Urothelium cell line (cell line): ENCODE measurements around the gene FANCI.

ENCODE experiments used
- DNase-seq: peaks from one replicate; pipeline ENCODE4 v3.0.0; 2011; ENCODE audit warnings: low spot score, mixed read lengths
- FAIRE-seq: peaks from 2 replicates; lab custom pipeline; 2011; peaks lifted over from hg19 to GRCh38; lab: Jason Lieb, UNC

Gene FANCI

DNA sequence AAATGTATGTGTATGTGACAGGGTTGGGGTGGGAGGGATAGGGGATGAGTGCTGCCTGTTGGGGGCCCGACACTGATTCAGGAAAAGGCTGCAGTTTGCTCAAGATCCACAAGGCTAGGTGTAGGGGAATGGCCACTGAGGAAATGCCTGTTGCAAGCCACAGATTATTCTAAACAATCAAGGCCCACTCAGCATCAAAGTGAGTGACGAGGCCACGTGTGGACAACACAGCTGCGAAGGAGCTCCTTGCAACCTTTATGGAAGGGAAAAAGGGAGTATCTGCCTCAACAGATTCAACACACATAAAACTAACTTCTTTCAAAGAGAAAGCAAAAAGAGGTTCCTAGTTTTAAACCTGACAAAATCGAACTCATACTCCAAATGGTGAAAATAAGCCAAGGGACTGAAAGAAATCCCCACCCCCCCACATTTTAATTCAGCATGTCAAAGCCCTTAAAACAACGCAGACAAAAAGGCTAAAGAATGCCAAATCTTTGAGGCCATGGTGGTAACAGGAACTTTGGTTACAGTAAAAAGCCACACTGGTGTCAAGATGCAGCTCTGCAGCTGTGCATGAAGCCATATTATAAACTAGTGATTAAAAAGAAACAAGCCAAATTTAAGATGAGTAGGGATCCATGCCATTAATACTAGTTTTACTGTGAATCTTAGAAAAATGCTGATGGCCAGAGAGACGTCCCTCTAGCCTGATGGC is 87.3 kb downstream of the FANCI start:
- no peak for FAIRE-seq
- DNase-seq, result no peak

DNA sequence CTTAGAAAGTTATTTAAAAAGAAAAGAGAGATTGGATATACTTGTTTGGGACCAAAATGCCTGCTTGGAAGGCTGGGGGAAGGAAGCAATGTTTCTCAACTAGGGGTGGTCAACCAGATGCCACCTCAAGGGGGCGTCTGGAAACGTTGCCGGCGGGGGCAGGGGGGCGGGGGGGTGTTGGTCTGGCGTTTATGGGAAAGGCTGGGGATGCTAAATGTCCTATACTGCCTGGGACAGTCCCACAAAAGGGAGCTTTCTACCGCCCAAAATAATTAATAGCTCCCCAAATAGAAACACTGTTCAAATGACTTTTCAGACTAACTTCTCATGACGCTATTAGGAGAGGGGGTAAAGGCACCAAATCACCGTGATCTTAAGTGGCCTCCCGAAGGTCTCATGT is 88.7 kb downstream of the FANCI start:
- DNase-seq (peak; percentile 64), FAIRE-seq (no peak)

DNA sequence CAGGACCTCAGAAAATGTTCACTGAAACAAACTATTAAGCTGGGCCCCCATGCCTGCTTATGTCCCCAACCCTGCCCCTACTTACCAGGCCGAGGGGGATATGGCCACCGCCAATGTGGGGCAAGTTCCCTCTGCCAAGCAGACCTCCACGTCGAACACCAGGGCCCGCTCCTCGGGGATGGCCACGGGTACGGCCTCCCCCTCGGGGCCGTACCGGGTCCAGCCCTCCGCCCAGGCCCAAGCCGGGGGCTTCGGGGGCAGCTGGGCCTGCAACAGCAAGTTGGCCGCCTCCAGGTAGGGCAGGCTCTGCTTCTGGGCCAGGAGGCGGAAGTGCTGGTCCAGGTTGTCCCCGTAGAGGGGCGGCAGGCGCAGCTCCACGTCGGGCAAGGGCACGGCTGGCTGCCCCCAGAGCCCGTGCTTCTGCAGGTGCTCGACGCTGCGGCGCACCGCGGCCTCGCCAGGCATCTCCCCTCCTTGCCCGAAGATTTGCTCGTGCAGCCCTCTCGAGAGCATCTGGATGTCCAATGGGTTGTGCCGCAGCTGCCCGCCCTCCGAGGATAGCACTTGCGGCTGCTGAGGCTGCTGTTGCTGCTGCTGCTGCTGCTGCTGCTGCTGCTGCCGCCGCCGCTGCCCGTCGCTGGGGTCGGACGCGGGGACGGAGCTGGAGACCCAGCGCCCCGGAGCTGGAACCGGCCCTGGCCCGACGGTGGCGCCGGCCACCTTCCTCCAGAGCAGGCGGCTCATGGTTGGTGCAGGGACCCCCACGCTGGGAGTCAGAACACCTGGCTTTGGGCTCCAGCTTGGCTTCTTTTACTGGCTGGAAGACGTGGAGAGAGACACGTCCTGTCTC is 89.5 kb downstream of the FANCI start:
- FAIRE-seq (no peak), DNase-seq (no peak)

DNA sequence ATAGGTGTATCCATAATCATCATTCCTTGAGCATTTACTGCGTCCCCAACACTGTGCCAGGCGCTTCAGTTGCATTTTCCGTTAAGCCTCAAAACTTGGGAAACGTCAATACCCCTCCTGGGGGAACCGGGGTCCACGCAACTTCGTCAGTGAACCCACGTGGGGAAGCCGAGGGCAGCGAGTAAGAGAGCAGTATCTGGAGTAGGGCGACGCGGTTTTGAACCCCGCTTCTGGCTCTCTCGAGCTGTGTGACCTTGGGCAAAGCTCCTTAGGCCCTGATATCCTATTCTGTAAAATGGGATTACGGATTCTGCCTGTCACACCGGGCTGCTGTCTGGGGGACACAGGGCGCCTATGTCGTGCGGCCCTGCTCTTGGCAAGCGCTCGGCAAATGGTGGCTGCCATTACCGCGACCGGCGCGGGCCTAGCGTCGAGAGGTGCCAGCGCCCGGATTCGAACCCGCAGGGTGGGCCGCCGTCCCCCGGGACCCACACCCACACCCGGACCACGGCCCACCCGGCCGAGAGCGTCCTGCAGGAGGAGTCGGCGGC is 90.3 kb downstream of the FANCI start:
- DNase-seq, result no peak
- no peak for FAIRE-seq

DNA sequence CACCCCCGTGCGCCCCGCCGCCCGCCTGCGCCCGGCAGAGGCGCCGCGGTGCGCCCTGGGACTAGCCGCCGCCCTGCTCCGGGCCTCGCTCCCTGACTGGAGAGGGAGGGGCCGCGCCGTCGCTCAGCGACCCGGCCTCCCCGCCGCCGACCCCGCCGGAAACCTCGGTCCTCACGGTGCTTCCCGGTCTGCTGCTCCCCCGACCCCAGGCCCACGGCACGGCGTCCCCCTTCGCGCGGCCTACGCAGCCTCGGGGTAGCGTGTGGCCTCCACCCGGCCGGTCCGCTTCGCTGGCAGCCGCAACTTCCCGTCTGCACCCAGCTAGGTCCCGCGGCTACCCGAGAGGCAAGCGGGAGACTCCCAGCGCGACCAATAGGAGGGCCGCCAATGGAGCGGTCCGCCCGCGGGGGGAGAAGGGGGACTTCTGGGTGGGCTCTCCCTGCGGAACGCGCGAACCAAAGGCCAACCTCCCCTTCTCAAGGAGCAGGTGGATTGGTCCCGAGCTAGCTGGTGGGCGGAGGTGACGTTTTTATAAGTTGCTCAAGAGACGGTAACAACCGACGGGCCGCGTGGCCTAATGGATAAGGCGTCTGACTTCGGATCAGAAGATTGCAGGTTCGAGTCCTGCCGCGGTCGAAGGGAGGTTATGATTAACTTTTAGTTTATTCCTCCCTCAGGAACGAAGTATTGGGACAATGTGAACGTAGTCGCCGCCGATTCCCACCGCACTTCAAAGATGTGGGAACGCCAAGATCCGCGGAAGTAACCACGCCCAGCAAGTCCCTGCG is 90.9 kb downstream of the FANCI start, which contains the start of gene POLG:
POLG (minus strand) TSS at position 315 of the 788 bp plus-strand sequence. CDS start 1,070 bp downstream, outside the sequence.
- FAIRE-seq (peak; percentile 83), DNase-seq (peak; percentile 98)

DNA sequence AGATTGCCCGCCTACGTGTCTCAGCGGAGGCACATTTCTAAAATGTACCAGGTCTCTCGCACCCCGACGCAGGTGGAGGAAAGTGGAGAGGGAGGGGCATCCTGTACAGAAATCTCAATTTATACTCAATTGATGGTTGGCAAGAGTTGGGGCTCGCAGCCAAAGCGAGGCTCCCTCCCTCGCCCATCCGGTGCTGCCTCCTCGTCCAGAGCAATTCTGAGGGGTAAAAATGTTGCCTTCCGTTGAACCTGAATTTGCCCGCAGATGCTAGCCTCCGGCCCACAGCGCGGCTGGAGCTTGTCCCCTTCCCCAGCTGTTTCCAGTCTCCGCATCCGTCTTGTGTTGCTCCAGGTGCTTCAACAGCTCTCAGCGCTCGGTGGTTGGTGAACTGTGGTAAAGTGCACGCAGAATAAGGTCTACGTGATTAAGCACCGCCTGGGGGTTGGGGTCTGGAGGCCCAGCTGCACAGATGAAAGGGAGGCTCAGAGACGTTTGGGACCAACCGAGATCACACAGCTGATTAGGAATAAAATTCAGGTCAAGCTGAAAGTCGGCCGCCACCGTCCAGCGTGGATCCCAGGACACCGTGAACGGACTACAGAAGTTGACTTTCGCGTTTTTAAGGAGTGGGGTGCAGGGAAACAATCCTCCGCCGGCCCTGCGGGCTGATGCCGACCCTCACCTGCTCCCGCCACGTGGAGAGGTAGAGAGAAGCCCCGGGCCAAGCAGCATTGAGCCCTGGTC is 91.7 kb downstream of the FANCI start:
- no peak for FAIRE-seq

DNA sequence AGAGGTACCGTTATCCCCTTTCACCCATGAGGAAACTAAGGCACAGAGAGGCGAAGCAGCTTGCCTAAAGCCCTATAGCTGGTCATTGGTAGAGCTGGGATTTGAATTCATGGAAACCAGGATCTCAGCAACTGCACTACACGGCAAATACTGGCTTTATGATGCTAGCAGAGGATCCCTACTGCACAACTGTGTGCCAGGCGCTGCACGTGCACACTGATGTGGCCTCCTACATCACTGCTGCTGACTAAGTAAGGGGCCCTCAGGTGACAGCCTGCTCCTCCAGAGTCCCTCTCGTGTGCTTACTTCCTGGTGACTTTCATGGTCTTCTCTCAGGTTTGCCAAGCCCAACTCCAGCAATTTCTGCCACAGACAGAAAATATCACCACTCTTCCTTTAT is 94.3 kb downstream of the FANCI start:
- FAIRE-seq, result no peak
- no peak for DNase-seq

More for the DNA sequence above, 91.7 kb downstream of the FANCI start:
- no peak for DNase-seq

DNA sequence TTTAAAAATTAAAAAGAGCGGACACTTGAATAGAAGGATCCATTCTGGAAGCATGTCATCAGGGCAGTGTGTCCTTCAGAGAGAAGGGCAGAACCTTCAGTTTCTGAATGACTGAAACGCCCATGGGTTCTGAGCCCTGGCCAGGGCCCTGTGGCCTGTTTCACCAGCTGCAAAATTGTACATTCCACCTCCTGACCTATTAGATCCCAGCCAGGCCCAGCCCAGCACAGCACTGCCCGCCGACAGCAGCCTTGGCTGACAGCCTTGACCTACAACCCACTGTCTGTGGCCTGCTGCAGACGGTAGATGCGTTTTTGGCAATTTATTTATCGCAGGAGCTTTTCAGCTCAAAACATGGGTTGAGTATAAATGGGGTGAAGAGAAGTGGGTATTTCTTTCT is 96.8 kb downstream of the FANCI start:
- FAIRE-seq, result no peak
- DNase-seq, result no peak

DNA sequence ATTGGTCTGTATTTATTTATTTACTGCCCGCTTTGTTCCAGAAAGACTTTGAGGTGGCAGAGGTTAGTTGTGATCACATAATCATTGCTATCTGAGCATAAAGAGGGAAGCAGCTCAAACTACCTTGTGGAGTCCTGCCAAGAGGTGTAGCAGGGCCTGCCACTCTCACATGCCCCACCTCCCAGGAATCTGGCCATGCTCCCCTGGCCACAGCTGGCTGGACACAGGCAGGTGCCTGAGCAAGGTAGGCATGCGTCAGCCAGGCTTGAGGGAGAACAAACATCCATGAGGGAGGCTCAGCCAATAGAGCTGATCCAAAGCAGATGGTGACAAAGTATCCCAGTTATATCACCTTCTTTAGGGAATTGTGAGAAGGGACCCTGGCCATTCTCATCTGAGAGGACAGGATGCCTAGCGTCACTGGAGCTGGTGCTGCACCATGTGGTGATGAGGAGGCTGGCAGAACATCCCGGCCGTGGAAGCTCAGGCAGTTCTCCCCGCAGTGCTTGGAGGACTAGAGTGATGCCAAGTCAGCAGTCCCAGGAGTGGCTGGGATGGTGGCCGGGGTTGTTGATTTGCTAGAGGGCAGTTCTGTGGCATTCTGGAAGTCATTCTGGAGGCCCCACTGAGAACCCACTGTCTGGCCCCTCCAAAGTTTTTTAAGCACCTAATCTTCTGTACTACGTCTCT is 97.7 kb downstream of the FANCI start:
- FAIRE-seq (no peak), DNase-seq (no peak)

DNA sequence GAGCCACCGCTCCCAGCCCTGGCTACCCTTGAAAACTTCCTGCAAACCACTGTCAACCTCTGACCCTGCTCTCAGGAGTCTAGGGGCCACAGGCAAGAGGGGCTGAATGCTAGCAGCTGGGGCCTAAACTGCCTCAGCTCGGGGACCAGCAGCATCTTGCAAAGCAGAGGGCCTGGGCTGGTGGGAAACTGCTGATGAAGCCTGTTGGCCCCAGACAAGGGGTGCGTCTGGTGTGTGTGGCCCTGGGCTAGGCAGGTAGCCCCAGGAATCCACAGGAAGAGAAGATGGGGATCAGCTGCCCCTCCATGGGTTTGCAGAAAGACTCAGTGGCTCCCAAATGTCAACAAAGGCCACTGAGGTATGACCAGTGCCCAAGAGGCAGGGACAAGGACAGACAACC is 99.1 kb downstream of the FANCI start:
- no peak for FAIRE-seq
- DNase-seq, result no peak

DNA sequence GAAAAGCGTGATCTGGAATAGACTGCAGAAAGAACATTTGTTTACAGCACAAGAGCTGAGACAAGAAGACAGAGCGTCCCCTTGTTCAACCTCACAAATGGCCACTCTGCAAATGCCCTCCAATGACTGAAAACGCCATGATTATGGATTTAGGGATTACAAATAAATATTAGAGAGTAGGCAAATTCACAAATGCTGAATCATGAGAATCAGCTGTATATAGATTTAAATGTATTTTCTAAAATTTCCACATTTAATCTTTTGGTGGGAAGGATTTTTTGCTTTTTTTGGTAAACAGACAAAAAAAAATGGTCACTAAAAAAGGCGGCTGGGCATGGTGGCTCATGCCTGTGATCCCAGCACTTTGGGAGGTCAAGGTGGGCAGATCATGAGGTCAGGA is 101.5 kb downstream of the FANCI start:
- FAIRE-seq (no peak), DNase-seq (no peak)

DNA sequence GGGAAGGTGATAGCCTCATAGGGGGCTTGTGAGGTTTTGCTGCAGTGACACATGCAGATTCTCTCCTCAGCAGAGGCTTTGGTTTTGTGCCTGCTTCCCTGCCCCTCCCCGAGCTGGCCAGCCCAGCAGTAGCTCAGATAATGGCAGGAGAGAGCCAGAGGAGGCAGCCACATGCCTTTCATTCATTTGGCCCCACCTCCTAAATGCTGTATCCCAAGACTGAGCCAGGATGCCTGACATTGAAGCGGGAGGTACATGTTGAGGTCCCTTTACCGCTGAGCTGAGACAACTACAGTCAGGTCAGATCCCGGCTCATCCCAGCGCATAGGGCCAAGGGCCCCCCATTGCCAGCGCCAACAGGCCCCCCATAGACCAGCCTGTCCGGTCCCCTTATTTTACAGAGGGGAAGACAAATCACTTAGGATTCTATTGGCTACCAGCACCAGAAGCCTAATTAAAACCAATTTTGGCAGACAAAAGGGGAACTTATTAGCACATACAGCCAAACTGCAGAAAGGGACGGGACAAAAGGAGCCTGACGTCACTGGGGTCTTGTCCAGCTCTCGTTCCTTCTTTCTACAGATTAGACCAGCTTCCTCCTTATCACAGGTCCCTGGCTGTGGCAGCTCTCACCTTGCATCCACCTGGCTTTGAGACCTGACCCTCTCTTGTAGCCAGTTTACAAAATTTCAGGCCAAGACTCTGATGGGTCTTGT is 102.9 kb downstream of the FANCI start:
- DNase-seq, result no peak
- no peak for FAIRE-seq

DNA sequence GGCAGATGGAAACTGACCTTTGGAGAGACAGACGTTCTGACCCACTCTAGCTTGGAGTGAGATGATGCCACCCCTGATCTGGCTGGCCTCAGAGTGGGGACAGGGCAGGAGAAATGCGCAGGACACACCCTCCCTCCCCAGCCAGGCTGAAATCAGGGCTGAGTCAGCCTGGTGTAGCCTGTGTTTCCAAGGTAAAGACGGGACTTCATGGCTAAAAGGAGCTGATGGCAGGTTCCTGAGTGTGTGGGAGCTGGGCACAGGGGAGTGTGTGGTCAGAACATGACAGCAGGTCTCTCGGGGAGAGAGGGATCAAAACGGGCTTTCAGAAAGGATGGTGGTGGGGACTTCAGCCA is 105.4 kb downstream of the FANCI start:
- DNase-seq, result no peak
- FAIRE-seq, result no peak

DNA sequence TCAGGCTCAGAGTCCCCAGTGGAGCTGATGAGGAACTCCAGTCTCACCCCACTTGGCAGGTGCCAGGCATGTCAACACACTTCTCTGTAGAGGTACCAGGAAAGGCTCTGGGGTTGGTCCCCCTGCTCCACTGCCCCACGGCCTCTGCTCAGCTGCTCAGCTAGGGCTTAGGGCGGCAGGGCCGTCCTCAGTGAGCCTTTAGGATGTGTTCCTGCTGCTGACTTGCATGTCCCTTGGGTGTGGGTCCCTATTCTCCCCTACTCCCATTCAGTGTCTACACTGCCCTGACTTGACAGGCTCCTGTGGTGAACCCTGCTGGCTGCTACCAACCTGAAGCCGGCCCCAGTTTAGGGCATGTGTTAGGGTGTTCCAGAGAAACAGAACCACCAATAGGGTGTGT is 108.7 kb downstream of the FANCI start:
- FAIRE-seq, result no peak
- no peak for DNase-seq

DNA sequence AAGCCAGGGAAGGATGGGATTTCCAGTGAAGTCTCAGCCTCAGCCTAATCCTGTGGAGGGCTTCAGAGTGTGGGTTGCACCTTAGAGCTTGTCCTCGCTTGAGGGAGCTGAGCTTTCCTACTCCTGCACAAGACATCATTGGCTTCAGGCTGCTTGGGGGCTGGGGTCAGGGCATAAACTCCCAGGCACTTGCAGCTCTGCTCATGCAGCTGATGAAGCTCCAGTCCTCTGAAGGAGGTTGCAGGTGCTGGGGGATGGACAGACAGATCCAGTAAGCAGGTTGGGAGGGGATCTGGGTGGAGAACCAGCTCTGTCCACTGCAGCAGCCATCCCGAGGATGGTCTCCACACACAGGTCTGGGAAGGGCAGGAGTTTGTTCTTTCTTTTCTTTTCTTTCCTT is 110.2 kb downstream of the FANCI start:
- FAIRE-seq, result no peak
- no peak for DNase-seq

DNA sequence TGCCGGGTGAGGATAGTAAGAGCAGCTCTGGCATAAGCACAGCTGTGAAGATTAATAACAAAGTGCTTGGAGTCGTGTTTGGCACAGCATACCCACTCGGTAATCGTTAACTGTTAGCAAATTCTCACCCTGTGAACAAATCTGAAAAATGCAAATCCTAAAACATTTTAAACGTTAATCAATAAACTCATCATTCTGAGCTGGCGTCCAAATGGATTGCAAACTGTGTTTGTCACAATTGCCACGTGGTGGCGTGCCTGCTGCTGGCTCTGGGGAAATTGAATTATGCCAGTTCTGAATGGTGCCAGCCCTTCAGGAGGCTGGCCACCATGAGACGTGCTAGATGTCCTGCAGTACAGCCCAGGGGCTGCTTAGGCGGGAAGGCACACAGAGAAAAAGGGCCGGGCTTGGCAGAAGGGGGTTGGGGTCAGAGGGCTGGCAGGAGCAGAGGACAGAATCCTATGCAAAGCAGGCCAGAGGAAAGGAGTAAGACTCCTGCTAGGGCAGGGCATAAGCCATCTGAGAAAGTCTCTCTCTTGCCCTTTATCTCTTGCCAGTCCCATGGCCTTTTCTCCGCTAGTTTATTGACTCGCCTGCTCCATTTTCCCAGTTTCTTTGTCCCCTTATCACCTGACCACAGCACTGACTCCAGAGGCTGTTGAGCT is 113.0 kb downstream of the FANCI start:
- FAIRE-seq (peak; percentile 94), DNase-seq (peak; percentile 56)

DNA sequence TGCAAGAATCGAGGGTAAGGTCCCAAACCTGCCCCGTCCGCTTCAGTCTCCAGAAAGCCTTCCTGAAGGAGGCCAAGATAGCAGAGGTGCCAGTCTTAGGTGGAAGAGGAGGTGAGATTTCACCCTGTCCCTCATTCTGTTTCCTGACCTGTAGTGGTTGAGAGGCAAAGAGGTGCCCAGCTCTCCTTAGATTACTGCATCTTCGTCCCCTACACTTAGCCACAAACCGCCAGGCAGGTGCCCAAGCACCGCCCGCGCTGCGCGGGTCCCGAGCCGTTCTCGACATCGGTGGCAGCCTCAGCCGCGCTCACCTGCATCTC is 114.6 kb downstream of the FANCI start:
- FAIRE-seq, result no peak
- DNase-seq, result no peak

DNA sequence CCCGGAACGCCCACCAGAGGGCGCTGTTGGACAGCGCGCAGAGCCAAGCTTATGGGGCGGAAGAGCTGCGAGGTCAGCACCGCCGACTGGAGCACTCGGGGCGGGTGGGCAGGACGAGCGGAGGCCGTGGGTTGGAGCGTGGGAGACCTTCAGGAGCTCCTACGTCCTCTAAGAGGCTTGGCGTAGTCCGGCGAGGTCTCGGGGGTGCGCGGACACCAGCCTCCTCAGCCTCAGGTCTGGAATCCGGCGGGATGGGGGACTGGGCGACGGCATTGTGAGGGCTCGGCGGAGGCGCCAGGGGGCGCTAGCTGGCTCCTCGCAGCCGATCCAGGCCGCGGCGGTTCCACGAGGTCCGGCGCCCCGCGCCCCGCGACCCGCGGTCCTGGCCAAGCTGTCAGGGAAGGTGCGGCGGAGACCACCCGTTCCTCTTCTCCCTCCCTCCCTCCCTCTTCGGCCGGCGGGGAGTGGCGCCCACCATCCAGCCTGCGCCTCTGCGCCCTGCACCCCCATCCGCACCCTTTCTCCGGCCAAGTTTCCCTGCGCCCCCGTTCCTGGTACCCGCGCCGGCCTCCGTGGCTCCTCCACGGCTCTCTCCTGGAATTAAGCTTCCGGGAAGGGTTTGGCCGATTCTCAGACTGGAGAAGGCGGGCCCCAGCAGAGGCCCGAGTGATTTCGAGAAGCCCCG is 115.1 kb downstream of the FANCI start:
- peak; percentile 93 for FAIRE-seq
- peak; percentile 91 for DNase-seq
